HepG2 (cell line): ENCODE data around the gene SLC13A3. TPM values are rescaled to one million over a fixed set of nuclear protein-coding genes. Genes with fewer than 3 reads are reported as not detected.
A peak's percentile ranks its signal among the peaks of the same experiment; 100 is the strongest.

ENCODE experiments used
- CCDC6 ChIP-seq: sonication (generic); formaldehyde crosslinking; IDR thresholded peaks from 2 replicates; pipeline ENCODE4 v1.8.1; 2022; ENCODE audit warnings: mild to moderate bottlenecking, missing genetic modification reagents, moderate library complexity
- DNMT3B ChIP-seq: conservative IDR thresholded peaks from 2 replicates; pipeline ENCODE4 v1.6.1; 2016; ENCODE audit warnings: missing biosample characterization, control low read depth
- KMT2B ChIP-seq: IDR thresholded peaks from 2 replicates; pipeline ENCODE4 v1.6.1; 2016; ENCODE audit warnings: missing genetic modification reagents, missing compliant biosample characterization
- NFIC ChIP-seq: IDR thresholded peaks from 2 replicates; pipeline ENCODE4 v1.6.1; 2012; ENCODE audit warnings: mild to moderate bottlenecking, low read length, inconsistent platforms
- NFYC ChIP-seq: IDR thresholded peaks from 2 replicates; pipeline ENCODE4 v1.6.1; 2016; ENCODE audit warnings: missing genetic modification reagents, missing compliant biosample characterization
- SRY ChIP-seq: sonication (generic); formaldehyde crosslinking; IDR thresholded peaks from 2 replicates; pipeline ENCODE4 v1.8.0; 2022; ENCODE audit warnings: mild to moderate bottlenecking, missing genetic modification reagents
- ZNF263 ChIP-seq: sonication (generic); formaldehyde crosslinking; IDR thresholded peaks from 2 replicates; pipeline ENCODE4 v1.4.0; 2020; ENCODE audit warnings: missing genetic modification reagents
- ZNF670 ChIP-seq: sonication (generic); formaldehyde crosslinking; IDR thresholded peaks from 2 replicates; pipeline ENCODE4 v1.8.0; 2022; ENCODE audit warnings: mild to moderate bottlenecking, missing genetic modification reagents, borderline replicate concordance
- ZNF672 ChIP-seq: sonication (generic); formaldehyde crosslinking; IDR thresholded peaks from 2 replicates; pipeline ENCODE4 v1.8.1; 2022; ENCODE audit warnings: missing genetic modification reagents
- ZSCAN20 ChIP-seq: sonication (generic); formaldehyde crosslinking; IDR thresholded peaks from 2 replicates; pipeline ENCODE4 v1.4.0; 2020; ENCODE audit warnings: missing genetic modification reagents, mild to moderate bottlenecking, borderline replicate concordance
- ZSCAN30 ChIP-seq: sonication (generic); formaldehyde crosslinking; IDR thresholded peaks from 2 replicates; pipeline ENCODE4 v1.5.0; 2020; ENCODE audit warnings: mild to moderate bottlenecking, missing genetic modification reagents
- ZSCAN31 ChIP-seq: sonication (generic); formaldehyde crosslinking; IDR thresholded peaks from 2 replicates; pipeline ENCODE4 v1.5.0; 2020; ENCODE audit warnings: low read depth, mild to moderate bottlenecking, missing genetic modification reagents
- polyA plus RNA-seq, 8 experiments: library from polyadenylated mRNA; depleted of rRNA in 3 of 8; stranded (reverse) in 7 of 8; unstranded in 1 of 8; fragments of >200 nt; fragmentation: Illumina TruSeq in 4 of 8; extraction: Trizol in 4 of 8; gene quantifications; 2 replicates each; pipeline versions ENCODE4 v1.2.1 to v1.2.3, GENCODE V29; 2011 to 2016; ENCODE audit warnings: low read depth in 4 of 8, missing spikeins in 1 of 8, mixed read lengths in 1 of 8; ENCODE audit not compliant: insufficient read depth in 1 of 8
- total RNA-seq, 5 experiments: library from RNA; depleted of rRNA; stranded (reverse); fragments of >200 nt; fragmentation: Illumina TruSeq; extraction: Trizol; gene quantifications; 2 replicates each; pipeline ENCODE4 v1.2.3, GENCODE V29; 2016; ENCODE audit warnings: low read depth in 1 of 5
- TF ChIP-seq, protein P1 (sequence below): sonication (generic); formaldehyde crosslinking; IDR thresholded peaks from 2 replicates; pipeline ENCODE4 v1.4.0; 2020; ENCODE audit warnings: mild to moderate bottlenecking, missing genetic modification reagents, borderline replicate concordance
- TF ChIP-seq, protein P2 (sequence below): sonication (generic); formaldehyde crosslinking; IDR thresholded peaks from one replicate; pipeline ENCODE4 v1.5.1; 2020; ENCODE audit warnings: mild to moderate bottlenecking, missing genetic modification reagents; ENCODE audit errors: not compliant biosample characterization

SLC13A3 gene
- total and polyA plus RNA-seq, 2 of the 13 experiments (the other 11 are each of a cell fraction or from before 2014, with no cell fraction given) = 66.5 to 76.0 TPM

GRCh38 chr20:46672543-46673148, 21.4 kb upstream of the SLC13A3 start (continued):
- TF ChIP-seq, protein P1, sequence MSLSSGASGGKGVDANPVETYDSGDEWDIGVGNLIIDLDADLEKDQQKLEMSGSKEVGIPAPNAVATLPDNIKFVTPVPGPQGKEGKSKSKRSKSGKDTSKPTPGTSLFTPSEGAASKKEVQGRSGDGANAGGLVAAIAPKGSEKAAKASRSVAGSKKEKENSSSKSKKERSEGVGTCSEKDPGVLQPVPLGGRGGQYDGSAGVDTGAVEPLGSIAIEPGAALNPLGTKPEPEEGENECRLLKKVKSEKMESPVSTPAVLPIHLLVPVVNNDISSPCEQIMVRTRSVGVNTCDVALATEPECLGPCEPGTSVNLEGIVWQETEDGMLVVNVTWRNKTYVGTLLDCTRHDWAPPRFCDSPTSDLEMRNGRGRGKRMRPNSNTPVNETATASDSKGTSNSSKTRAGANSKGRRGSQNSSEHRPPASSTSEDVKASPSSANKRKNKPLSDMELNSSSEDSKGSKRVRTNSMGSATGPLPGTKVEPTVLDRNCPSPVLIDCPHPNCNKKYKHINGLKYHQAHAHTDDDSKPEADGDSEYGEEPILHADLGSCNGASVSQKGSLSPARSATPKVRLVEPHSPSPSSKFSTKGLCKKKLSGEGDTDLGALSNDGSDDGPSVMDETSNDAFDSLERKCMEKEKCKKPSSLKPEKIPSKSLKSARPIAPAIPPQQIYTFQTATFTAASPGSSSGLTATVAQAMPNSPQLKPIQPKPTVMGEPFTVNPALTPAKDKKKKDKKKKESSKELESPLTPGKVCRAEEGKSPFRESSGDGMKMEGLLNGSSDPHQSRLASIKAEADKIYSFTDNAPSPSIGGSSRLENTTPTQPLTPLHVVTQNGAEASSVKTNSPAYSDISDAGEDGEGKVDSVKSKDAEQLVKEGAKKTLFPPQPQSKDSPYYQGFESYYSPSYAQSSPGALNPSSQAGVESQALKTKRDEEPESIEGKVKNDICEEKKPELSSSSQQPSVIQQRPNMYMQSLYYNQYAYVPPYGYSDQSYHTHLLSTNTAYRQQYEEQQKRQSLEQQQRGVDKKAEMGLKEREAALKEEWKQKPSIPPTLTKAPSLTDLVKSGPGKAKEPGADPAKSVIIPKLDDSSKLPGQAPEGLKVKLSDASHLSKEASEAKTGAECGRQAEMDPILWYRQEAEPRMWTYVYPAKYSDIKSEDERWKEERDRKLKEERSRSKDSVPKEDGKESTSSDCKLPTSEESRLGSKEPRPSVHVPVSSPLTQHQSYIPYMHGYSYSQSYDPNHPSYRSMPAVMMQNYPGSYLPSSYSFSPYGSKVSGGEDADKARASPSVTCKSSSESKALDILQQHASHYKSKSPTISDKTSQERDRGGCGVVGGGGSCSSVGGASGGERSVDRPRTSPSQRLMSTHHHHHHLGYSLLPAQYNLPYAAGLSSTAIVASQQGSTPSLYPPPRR = no peak
- TF ChIP-seq DNMT3B (no peak), ZNF672 (CRISPR knock-in tag) (no peak), NFIC (no peak), ZSCAN30 (CRISPR knock-in tag) (no peak), NFYC (CRISPR knock-in tag) (no peak), ZNF670 (no peak), ZNF263 (CRISPR knock-in tag) (no peak), ZSCAN31 (CRISPR knock-in tag) (0 out of 2 replicates have a peak, but pooled peaks have one; percentile 4), ZSCAN20 (CRISPR knock-in tag) (no peak), SRY (CRISPR knock-in tag) (no peak), KMT2B (CRISPR knock-in tag) (no peak), CCDC6 (CRISPR knock-in tag) (no peak)
- TF ChIP-seq, protein P2, sequence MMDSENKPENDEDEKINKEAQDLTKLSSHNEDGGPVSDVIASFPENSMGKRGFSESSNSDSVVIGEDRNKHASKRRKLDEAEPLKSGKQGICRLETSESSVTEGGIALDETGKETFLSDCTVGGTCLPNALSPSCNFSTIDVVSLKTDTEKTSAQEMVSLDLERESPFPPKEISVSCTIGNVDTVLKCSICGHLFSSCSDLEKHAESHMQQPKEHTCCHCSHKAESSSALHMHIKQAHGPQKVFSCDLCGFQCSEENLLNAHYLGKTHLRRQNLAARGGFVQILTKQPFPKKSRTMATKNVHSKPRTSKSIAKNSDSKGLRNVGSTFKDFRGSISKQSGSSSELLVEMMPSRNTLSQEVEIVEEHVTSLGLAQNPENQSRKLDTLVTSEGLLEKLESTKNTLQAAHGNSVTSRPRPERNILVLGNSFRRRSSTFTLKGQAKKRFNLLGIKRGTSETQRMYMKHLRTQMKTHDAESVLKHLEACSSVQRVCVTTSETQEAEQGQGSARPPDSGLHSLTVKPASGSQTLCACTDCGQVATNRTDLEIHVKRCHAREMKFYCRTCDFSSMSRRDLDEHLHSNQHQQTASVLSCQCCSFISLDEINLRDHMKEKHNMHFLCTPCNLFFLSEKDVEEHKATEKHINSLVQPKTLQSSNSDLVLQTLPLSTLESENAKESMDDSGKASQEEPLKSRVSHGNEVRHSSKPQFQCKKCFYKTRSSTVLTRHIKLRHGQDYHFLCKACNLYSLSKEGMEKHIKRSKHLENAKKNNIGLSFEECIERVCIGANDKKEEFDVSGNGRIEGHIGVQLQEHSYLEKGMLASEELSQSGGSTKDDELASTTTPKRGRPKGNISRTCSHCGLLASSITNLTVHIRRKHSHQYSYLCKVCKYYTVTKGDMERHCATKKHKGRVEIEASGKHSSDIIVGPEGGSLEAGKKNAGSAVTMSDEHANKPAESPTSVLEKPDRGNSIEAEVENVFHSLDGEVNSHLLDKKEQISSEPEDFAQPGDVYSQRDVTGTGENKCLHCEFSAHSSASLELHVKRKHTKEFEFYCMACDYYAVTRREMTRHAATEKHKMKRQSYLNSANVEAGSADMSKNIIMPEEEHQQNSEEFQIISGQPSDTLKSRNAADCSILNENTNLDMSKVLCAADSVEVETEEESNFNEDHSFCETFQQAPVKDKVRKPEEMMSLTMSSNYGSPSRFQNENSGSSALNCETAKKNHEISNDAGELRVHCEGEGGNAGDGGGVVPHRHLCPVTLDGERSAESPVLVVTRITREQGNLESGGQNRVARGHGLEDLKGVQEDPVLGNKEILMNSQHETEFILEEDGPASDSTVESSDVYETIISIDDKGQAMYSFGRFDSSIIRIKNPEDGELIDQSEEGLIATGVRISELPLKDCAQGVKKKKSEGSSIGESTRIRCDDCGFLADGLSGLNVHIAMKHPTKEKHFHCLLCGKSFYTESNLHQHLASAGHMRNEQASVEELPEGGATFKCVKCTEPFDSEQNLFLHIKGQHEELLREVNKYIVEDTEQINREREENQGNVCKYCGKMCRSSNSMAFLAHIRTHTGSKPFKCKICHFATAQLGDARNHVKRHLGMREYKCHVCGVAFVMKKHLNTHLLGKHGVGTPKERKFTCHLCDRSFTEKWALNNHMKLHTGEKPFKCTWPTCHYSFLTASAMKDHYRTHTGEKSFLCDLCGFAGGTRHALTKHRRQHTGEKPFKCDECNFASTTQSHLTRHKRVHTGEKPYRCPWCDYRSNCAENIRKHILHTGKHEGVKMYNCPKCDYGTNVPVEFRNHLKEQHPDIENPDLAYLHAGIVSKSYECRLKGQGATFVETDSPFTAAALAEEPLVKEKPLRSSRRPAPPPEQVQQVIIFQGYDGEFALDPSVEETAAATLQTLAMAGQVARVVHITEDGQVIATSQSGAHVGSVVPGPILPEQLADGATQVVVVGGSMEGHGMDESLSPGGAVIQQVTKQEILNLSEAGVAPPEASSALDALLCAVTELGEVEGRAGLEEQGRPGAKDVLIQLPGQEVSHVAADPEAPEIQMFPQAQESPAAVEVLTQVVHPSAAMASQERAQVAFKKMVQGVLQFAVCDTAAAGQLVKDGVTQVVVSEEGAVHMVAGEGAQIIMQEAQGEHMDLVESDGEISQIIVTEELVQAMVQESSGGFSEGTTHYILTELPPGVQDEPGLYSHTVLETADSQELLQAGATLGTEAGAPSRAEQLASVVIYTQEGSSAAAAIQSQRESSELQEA (CRISPR knock-in tag) = no peak
